SK-N-SH treated with all-trans-retinoic acid at 6 μM for 48 hours (cell line): Measurements from ENCODE around the gene PSAP.
"Not testable (repeated sequence)": the region's sequence is repeated elsewhere in the genome, so short reads cannot be mapped to it uniquely, and the experiment has no call there.

ENCODE experiments used
- ATAC-seq: fragments of 200-7000 bp; cut with Tn5 transposase; 3 replicates; pipeline ENCODE4 v1.9.1; 2020; ENCODE audit warnings: mild to moderate bottlenecking, moderate library complexity
- BACH2 ChIP-seq: fragments of 250-450 bp; sonication (Bioruptor Pico); IDR thresholded peaks from 2 replicates; pipeline ENCODE4 v1.9.0; 2021; ENCODE audit warnings: mild to moderate bottlenecking, borderline replicate concordance
- ESRRG ChIP-seq: fragments of 250-450 bp; sonication (Bioruptor Pico); IDR thresholded peaks from 2 replicates; pipeline ENCODE4 v1.6.1; 2021; ENCODE audit warnings: mild to moderate bottlenecking
- GLIS3 ChIP-seq: fragments of 250-450 bp; sonication (Bioruptor Pico); IDR thresholded peaks from 2 replicates; pipeline ENCODE4 v1.5.0; 2020; ENCODE audit warnings: mild to moderate bottlenecking, moderate library complexity
- ISL1 ChIP-seq: fragments of 250-450 bp; sonication (Bioruptor Pico); IDR thresholded peaks from 2 replicates; pipeline ENCODE4 v2.1.2; 2022; ENCODE audit warnings: mild to moderate bottlenecking, moderate library complexity
- OSR1 ChIP-seq: fragments of 250-450 bp; sonication (Bioruptor Pico); IDR thresholded peaks from 2 replicates; pipeline ENCODE4 v1.8.0; 2022; ENCODE audit warnings: moderate library complexity, mild to moderate bottlenecking, inconsistent platforms
- RARB ChIP-seq: fragments of 250-450 bp; sonication (Bioruptor Pico); IDR thresholded peaks from 2 replicates; pipeline ENCODE4 v1.8.0; 2021; ENCODE audit warnings: mild to moderate bottlenecking, moderate library complexity
- SNAI2 ChIP-seq: fragments of 250-450 bp; sonication (Bioruptor Pico); IDR thresholded peaks from 2 replicates; pipeline ENCODE4 v1.5.0; 2020; ENCODE audit warnings: mild to moderate bottlenecking, moderate library complexity
- TOX ChIP-seq: fragments of 250-450 bp; sonication (Bioruptor Pico); IDR thresholded peaks from 2 replicates; pipeline ENCODE4 v1.8.0; 2021; ENCODE audit warnings: mild to moderate bottlenecking, moderate library complexity, borderline replicate concordance
- ZC3H10 ChIP-seq: fragments of 250-450 bp; sonication (Bioruptor Pico); IDR thresholded peaks from 2 replicates; pipeline ENCODE4 v1.5.1; 2021; ENCODE audit warnings: mild to moderate bottlenecking, moderate library complexity
- ZFP30 ChIP-seq: fragments of 450-650 bp; formaldehyde crosslinking; IDR thresholded peaks from 2 replicates; pipeline ENCODE4 v1.5.0; 2022; ENCODE audit warnings: mild to moderate bottlenecking, moderate library complexity
- ZNF8 ChIP-seq: fragments of 450-650 bp; formaldehyde crosslinking; IDR thresholded peaks from 2 replicates; pipeline ENCODE4 v1.5.0; 2020; ENCODE audit warnings: mild to moderate bottlenecking, moderate library complexity
- TF ChIP-seq, protein P1 (sequence below): fragments of 250-450 bp; sonication (Bioruptor Pico); IDR thresholded peaks from 2 replicates; pipeline ENCODE4 v1.8.0; 2020; ENCODE audit warnings: mild to moderate bottlenecking, moderate library complexity, borderline replicate concordance
- TF ChIP-seq, protein P2 (sequence below): fragments of 250-450 bp; sonication (Bioruptor Pico); IDR thresholded peaks from 2 replicates; pipeline ENCODE4 v1.8.0; 2021; ENCODE audit warnings: low read depth, mild to moderate bottlenecking, moderate library complexity, borderline replicate concordance
- TF ChIP-seq, protein P3 (sequence below): fragments of 250-450 bp; sonication (Bioruptor Pico); IDR thresholded peaks from 2 replicates; pipeline ENCODE4 v1.5.1; 2020; ENCODE audit warnings: low read depth, mild to moderate bottlenecking, moderate library complexity

Gene PSAP

DNA sequence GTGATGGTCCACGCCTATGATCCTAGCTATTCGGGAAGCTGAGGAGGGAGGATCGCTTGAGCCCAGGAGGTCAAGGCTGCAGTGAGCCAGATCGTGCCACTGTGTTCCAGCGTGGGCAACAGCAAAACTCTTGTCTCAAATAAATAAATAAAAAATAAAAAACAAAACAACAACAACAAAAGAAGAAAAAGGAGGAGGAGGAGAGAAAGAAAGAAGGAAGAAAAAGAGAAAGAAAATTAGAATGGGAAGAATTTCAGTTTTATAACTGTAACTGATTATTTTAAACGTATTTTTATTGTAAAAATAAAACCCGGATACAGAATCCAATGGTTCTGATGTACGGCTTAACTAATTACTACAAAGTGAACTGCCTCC, 37.2 kb upstream of the PSAP start:
- TF ChIP-seq ESRRG (CRISPR knock-in tag) (no peak), RARB (CRISPR knock-in tag) (no peak), GLIS3 (no peak), ISL1 (CRISPR knock-in tag) (no peak), TOX (CRISPR knock-in tag) (no peak)
- TF ChIP-seq, protein P1, sequence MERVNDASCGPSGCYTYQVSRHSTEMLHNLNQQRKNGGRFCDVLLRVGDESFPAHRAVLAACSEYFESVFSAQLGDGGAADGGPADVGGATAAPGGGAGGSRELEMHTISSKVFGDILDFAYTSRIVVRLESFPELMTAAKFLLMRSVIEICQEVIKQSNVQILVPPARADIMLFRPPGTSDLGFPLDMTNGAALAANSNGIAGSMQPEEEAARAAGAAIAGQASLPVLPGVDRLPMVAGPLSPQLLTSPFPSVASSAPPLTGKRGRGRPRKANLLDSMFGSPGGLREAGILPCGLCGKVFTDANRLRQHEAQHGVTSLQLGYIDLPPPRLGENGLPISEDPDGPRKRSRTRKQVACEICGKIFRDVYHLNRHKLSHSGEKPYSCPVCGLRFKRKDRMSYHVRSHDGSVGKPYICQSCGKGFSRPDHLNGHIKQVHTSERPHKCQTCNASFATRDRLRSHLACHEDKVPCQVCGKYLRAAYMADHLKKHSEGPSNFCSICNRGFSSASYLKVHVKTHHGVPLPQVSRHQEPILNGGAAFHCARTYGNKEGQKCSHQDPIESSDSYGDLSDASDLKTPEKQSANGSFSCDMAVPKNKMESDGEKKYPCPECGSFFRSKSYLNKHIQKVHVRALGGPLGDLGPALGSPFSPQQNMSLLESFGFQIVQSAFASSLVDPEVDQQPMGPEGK (CRISPR knock-in tag) = no peak

DNA sequence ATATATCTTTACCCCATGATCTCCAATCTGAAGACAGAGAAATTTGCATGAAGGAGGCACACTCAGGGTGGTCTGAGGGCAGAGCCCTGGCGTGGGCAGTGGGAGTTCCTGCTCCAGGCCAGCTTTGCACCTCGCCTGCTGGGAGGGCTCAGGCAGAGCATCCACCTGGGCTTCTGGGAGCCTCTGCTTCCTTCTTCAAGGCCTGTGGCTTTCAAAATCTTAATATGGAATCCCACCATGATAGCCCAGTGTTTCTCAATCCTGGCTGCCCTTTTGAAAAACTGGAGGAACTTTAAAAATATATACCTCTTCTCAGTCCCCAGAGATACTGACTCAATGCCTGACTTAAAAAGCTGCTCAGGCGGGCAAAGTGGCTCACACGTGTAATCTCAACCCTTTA, 36.7 kb upstream of the PSAP start:
- TF ChIP-seq ISL1 (CRISPR knock-in tag) (no peak), TOX (CRISPR knock-in tag) (no peak), BACH2 (no peak), ZNF8 (CRISPR knock-in tag) (no peak), ZC3H10 (no peak), ZFP30 (CRISPR knock-in tag) (no peak)
- no peak for ATAC-seq

More for the DNA sequence above, 37.2 kb upstream of the PSAP start:
- ATAC-seq = no peak

DNA sequence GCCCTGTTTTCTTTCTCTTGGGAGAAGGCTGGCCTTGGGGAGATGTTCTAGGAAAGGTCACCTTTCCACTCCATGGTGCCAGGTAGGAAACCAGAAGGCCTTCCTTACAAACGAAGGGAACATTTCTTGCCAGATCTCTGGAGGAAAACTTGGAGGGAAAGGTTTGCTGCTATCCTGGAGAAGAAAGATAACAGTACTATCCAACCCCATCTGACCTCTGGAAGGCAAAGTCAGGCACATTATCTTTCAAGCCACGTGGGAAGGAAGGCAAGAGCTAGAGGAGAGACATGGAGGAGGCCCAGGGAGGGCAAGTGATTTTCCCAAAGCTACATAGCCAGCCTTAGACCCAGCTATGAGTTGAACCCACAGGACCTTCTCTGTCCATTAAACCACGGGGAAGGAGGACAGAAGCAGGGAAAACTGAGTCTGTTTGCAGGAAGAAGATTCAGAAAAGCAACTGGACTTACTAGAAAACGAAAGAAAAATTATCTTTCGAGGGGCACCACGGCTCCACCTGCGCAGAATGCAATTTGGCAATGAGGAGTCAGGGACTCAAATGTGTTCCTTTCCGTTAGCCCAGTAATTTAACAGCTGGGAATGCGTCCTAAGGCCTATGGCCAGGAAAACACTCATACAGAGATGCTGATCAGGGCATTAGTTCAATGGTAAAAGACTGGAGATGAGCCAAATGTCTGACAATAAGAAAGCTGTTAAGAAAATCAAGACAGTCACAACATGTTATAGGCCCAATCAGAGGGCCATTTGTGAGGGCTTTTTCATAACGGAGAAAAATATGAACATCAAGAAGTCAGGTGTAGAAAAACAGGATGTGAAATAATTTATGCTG, 32.0 kb upstream of the PSAP start:
- TF ChIP-seq, protein P1 (CRISPR knock-in tag) = no peak
- TF ChIP-seq, protein P2, sequence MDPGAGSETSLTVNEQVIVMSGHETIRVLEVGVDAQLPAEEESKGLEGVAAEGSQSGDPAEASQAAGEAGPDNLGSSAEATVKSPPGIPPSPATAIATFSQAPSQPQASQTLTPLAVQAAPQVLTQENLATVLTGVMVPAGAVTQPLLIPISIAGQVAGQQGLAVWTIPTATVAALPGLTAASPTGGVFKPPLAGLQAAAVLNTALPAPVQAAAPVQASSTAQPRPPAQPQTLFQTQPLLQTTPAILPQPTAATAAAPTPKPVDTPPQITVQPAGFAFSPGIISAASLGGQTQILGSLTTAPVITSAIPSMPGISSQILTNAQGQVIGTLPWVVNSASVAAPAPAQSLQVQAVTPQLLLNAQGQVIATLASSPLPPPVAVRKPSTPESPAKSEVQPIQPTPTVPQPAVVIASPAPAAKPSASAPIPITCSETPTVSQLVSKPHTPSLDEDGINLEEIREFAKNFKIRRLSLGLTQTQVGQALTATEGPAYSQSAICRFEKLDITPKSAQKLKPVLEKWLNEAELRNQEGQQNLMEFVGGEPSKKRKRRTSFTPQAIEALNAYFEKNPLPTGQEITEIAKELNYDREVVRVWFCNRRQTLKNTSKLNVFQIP (CRISPR knock-in tag) = no peak
- TF ChIP-seq ZC3H10 (no peak), SNAI2 (no peak), ESRRG (CRISPR knock-in tag) (no peak)
- TF ChIP-seq, protein P3, sequence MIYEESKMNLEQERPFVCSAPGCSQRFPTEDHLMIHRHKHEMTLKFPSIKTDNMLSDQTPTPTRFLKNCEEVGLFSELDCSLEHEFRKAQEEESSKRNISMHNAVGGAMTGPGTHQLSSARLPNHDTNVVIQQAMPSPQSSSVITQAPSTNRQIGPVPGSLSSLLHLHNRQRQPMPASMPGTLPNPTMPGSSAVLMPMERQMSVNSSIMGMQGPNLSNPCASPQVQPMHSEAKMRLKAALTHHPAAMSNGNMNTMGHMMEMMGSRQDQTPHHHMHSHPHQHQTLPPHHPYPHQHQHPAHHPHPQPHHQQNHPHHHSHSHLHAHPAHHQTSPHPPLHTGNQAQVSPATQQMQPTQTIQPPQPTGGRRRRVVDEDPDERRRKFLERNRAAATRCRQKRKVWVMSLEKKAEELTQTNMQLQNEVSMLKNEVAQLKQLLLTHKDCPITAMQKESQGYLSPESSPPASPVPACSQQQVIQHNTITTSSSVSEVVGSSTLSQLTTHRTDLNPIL (CRISPR knock-in tag) = no peak
- TF ChIP-seq, all 23 proteins: peak for 0
- ATAC-seq = no peak

DNA sequence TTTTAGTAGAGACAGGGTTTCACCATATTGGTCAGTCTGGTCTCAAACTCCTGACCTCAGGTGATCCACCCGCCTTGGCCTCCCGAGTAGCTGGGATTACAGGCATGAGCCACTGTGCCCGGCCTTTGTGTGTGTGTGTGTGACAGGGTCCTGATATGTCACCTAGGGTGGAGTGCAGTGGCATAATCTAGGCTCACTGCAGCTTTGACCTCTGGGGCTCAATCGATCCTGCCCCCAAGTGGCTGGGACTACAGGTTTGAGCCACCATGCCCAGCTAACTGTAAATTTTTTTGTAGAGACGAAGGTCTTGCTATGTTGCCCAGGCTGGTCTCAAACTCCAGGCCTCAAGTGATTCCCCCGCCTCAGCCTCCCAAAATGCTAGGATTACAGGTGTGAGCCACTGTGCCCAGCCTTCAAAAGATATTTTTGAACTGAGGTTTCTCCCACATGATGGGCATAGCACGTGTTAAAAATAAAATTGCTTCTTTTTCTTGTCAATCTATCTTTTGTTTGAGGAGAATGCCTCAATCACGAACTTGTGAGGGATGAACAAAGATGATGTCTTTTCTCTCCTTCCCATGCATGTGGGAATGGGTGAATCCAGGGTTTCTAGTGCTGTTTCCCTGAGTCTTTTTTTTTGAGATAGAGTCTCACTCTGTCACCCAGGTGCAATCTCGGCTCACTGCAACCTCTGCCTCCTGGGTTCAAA, 30.8 kb upstream of the PSAP start:
- ATAC-seq = no peak
- TF ChIP-seq, protein P3 (CRISPR knock-in tag) = no peak
- no peak for TF ChIP-seq GLIS3
- TF ChIP-seq ZNF8 (CRISPR knock-in tag) = no peak
- no peak for TF ChIP-seq ISL1 (CRISPR knock-in tag)
- TF ChIP-seq BACH2 = no peak
- TF ChIP-seq, protein P2 (CRISPR knock-in tag) = no peak
- TF ChIP-seq, protein P1 (CRISPR knock-in tag) = no peak
- TF ChIP-seq OSR1 = no peak
- TF ChIP-seq ESRRG (CRISPR knock-in tag) = no peak

DNA sequence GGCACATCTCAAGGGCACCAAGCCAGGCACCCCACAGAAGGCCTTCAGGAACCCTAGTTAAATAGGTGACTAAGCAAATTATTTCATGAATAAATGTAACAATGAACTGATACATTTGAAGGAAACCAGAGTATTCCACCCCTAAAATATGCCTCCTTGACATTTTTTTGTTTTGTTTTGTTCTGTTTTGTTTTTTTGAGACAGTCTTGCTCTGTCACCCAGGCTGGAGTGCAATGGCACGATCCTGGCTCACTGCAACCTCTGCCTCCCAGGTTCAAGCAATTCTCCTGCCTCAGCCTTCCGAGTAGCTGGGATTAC, 30.2 kb upstream of the PSAP start:
- ATAC-seq = not testable (repeated sequence)
